Neural cell (in vitro differentiated cells): Measurements from ENCODE around the gene ACACA. TPM values are rescaled to one million over a fixed set of nuclear protein-coding genes. Genes with fewer than 3 reads are reported as not detected.

Source experiments
- H2AFZ ChIP-seq: fragments of 200-600, 300-800 bp; sonication (generic), shearing (Covaris generic); 2 replicates; pipeline ENCODE4 v1.6.0; 2014; ENCODE audit warnings: low read depth, mild to moderate bottlenecking, antibody characterized with exemption, low read length, moderate library complexity
- H3F3A ChIP-seq: fragments of 200-600 bp; shearing (Covaris generic); 2 replicates; pipeline ENCODE4 v1.6.1; 2016; ENCODE audit warnings: mild to moderate bottlenecking, moderate library complexity, mixed read lengths, antibody characterized with exemption, low read length; ENCODE audit not compliant: insufficient read depth, poor library complexity, severe bottlenecking
- H3K27ac ChIP-seq: fragments of 200-600, 300-800 bp; sonication (generic), shearing (Covaris generic); 2 replicates; pipeline ENCODE4 v1.5.1; 2014; ENCODE audit warnings: mild to moderate bottlenecking, low read length, moderate library complexity
- H3K27me3 ChIP-seq: fragments of 300-800, 200-600 bp; sonication (generic), shearing (Covaris generic); 2 replicates; pipeline ENCODE4 v1.6.0; 2014; ENCODE audit warnings: mild to moderate bottlenecking, low read depth, low read length, moderate library complexity; ENCODE audit not compliant: insufficient read depth
- H3K36me3 ChIP-seq: fragments of 300-800, 200-600 bp; sonication (generic), shearing (Covaris generic); 2 replicates; pipeline ENCODE4 v1.5.1; 2014; ENCODE audit warnings: mild to moderate bottlenecking, antibody characterized with exemption, low read length, moderate library complexity; ENCODE audit not compliant: insufficient read depth
- H3K4me2 ChIP-seq: fragments of 300-800, 200-600 bp; sonication (generic), shearing (Covaris generic); 2 replicates; pipeline ENCODE4 v1.6.0; 2014; ENCODE audit warnings: mild to moderate bottlenecking, low read length
- H3K4me3 ChIP-seq: fragments of 300-800, 200-600 bp; sonication (generic), shearing (Covaris generic); 2 replicates; pipeline ENCODE4 v1.5.1; 2014; ENCODE audit warnings: mild to moderate bottlenecking, low read length, moderate library complexity
- H3K79me2 ChIP-seq: fragments of 200-600 bp; shearing (Covaris generic); replicated peaks from 2 replicates; pipeline ENCODE4 v1.6.0; 2014; ENCODE audit warnings: mild to moderate bottlenecking, low read length, moderate library complexity; ENCODE audit not compliant: insufficient read depth
- H3K9ac ChIP-seq: fragments of 300-800, 200-600 bp; sonication (generic), shearing (Covaris generic); 2 replicates; pipeline ENCODE4 v1.6.1; 2016; ENCODE audit warnings: mild to moderate bottlenecking, low read length, mixed read lengths
- H3K9me2 ChIP-seq: fragments of 200-600 bp; shearing (Covaris generic); 2 replicates; pipeline ENCODE4 v1.6.1; 2016; ENCODE audit warnings: mild to moderate bottlenecking, low read length, mixed read lengths; ENCODE audit not compliant: insufficient read depth
- H3K9me3 ChIP-seq: fragments of 200-600, 300-800 bp; sonication (generic), shearing (Covaris generic); 2 replicates; pipeline ENCODE4 v1.6.1; 2016; ENCODE audit warnings: mild to moderate bottlenecking, mixed run types, low read length, moderate library complexity, mixed read lengths
- H4K20me1 ChIP-seq: fragments of 200-600 bp; shearing (Covaris generic); 2 replicates; pipeline ENCODE4 v1.6.1; 2016; ENCODE audit warnings: mild to moderate bottlenecking, mixed run types; ENCODE audit not compliant: insufficient read depth
- CTCF ChIP-seq: fragments of 450-650 bp; IDR thresholded peaks from 2 replicates; pipeline ENCODE4 v1.5.1; 2014; ENCODE audit warnings: antibody characterized with exemption, mild to moderate bottlenecking, moderate library complexity; ENCODE audit not compliant: poor library complexity, severe bottlenecking
- EP300 ChIP-seq: fragments of 450-650 bp; conservative IDR thresholded peaks from 2 replicates; pipeline ENCODE4 v1.6.1; 2014; ENCODE audit warnings: antibody characterized with exemption, mild to moderate bottlenecking, moderate library complexity; ENCODE audit not compliant: poor library complexity, severe bottlenecking
- EZH2 ChIP-seq: fragments of 200-600, 300-800 bp; shearing (Covaris generic), sonication (generic); IDR thresholded peaks from 2 replicates; pipeline ENCODE4 v1.6.1; 2014; ENCODE audit warnings: antibody characterized with exemption, low read length, borderline replicate concordance, mild to moderate bottlenecking; ENCODE audit not compliant: insufficient read depth, poor library complexity, severe bottlenecking
- MXI1 ChIP-seq: fragments of 450-650 bp; conservative IDR thresholded peaks from 2 replicates; pipeline ENCODE4 v1.6.1; 2014; ENCODE audit warnings: antibody characterized with exemption, mild to moderate bottlenecking; ENCODE audit not compliant: poor library complexity, severe bottlenecking
- POLR2AphosphoS5 ChIP-seq: IDR thresholded peaks from 2 replicates; pipeline ENCODE4 v1.6.1; 2012
- RAD21 ChIP-seq: fragments of 450-650 bp; conservative IDR thresholded peaks from 2 replicates; pipeline ENCODE4 v1.6.1; 2014; ENCODE audit warnings: antibody characterized with exemption, mild to moderate bottlenecking, moderate library complexity
- REST ChIP-seq: IDR thresholded peaks from 2 replicates; pipeline ENCODE4 v1.6.1; 2012; ENCODE audit warnings: borderline replicate concordance
- SMC3 ChIP-seq: fragments of 450-650 bp; conservative IDR thresholded peaks from 2 replicates; pipeline ENCODE4 v1.6.1; 2014; ENCODE audit warnings: antibody characterized with exemption, mild to moderate bottlenecking, moderate library complexity; ENCODE audit not compliant: poor library complexity
- TAF1 ChIP-seq: IDR thresholded peaks from 2 replicates; pipeline ENCODE4 v1.6.1; 2012; ENCODE audit warnings: low read depth
- polyA plus RNA-seq: library from polyadenylated mRNA; depleted of rRNA; stranded (reverse); fragments of >200 nt; gene quantifications from 2 replicates; pipeline ENCODE4 v1.2.3, GENCODE V29; 2014

Gene ACACA
- polyA plus RNA-seq, 1 donor from 2014 or later = 38.4 TPM

GRCh38 chr17:37045351-37045922, 361.2 kb downstream of the ACACA start:
- Histone ChIP-seq H3K4me3 (no peak overlapping the region), H2AFZ (no peak overlapping the region), H3F3A (no peaks in the 10 kb centered on the region), H3K27me3 (no peaks in the 10 kb centered on the region), H3K36me3 (no peaks in the 10 kb centered on the region), H3K9ac (no peak overlapping the region), H3K4me2 (no peak overlapping the region), H3K9me3 (no peaks in the 10 kb centered on the region), H3K79me2 (no peaks in the 10 kb centered on the region), H4K20me1 (no peaks in the 10 kb centered on the region), H3K27ac (no peak overlapping the region), H3K9me2 (no peaks in the 10 kb centered on the region)
- no peak for TF ChIP-seq EP300
- no peak for TF ChIP-seq TAF1
- TF ChIP-seq REST = no peak
- TF ChIP-seq EZH2 = no peak

- no peaks in the 10 kb centered on the region for H3K27me3 ChIP-seq
- H3K27ac ChIP-seq = no peak overlapping the region
- no peaks in the 10 kb centered on the region for H3K79me2 ChIP-seq
- H3K9me3 ChIP-seq = no peaks in the 10 kb centered on the region
- H3F3A ChIP-seq = no peaks in the 10 kb centered on the region
- no peaks in the 10 kb centered on the region for H4K20me1 ChIP-seq
- no peaks in the 10 kb centered on the region for H3K36me3 ChIP-seq
- H2AFZ ChIP-seq = no peak overlapping the region
- H3K9me2 ChIP-seq = no peaks in the 10 kb centered on the region
- H3K9ac ChIP-seq = no peak overlapping the region
- H3K4me2 ChIP-seq = no peak overlapping the region
- no peak overlapping the region for H3K4me3 ChIP-seq
- TF ChIP-seq REST = no peak
- TF ChIP-seq TAF1 = no peak
- TF ChIP-seq MXI1 = no peak
- no peak for TF ChIP-seq EP300
- TF ChIP-seq POLR2AphosphoS5 = no peak
- no peak for TF ChIP-seq EZH2
- TF ChIP-seq CTCF = no peak
- no peak for TF ChIP-seq RAD21
- no peak for TF ChIP-seq SMC3
Observed at GRCh38 chr17:37043201-37043600, 363.4 kb downstream of the ACACA start.
